Uterus (tissue), 4 donors: ENCODE results near the gene HBP1. TPM values are rescaled to one million over a fixed set of nuclear protein-coding genes. Genes with fewer than 3 reads are reported as not detected.
A peak's percentile ranks its signal among the peaks of the same experiment; 100 is the strongest.

Experiments used
- DNase-seq, 2 donors: peaks; one replicate each; pipeline ENCODE4 v3.0.0-alpha.2; 2019 to 2020
- H3K27ac ChIP-seq, 2 donors: fragments of 200-600 bp; sonication (generic); 1 replicate in 1 of 2; 2 replicates in 1 of 2; pipeline ENCODE4 v1.5.1; 2016 to 2018
- H3K27me3 ChIP-seq, 2 donors: fragments of 200-600 bp; sonication (generic); one replicate each; pipeline ENCODE4 v1.5.1; 2018 to 2019; ENCODE audit warnings: control low read depth in 1 of 2
- H3K36me3 ChIP-seq, 2 donors: fragments of 200-600 bp; sonication (generic); one replicate each; pipeline ENCODE4 v1.5.1; 2019; ENCODE audit warnings: control low read depth in 1 of 2
- H3K4me1 ChIP-seq, 2 donors: fragments of 200-600 bp; sonication (generic); one replicate each; pipeline ENCODE4 v1.5.1; 2018 to 2019; ENCODE audit warnings: control low read depth in 1 of 2
- H3K4me3 ChIP-seq, 2 donors: fragments of 200-600 bp; sonication (generic); 1 replicate in 1 of 2; 2 replicates in 1 of 2; pipeline ENCODE4 v1.5.1; 2018 to 2019; ENCODE audit warnings: mild to moderate bottlenecking in 1 of 2
- H3K9me3 ChIP-seq, 2 donors: fragments of 200-600 bp; sonication (generic); one replicate each; pipeline ENCODE4 v1.5.1; 2019; ENCODE audit warnings: control low read depth in 1 of 2
- POLR2A ChIP-seq, 2 donors: fragments of 450-650 bp; IDR thresholded peaks; one replicate each; pipeline ENCODE4 v1.6.1; 2016; ENCODE audit warnings: antibody characterized with exemption in 2 of 2, mild to moderate bottlenecking in 1 of 2, moderate library complexity in 1 of 2
- intact Hi-C: fragments of 100-400 bp; cut with DNase I; formaldehyde crosslinking; loops from one replicate; pipeline ENCODE4 v1.15.1; 2023; ENCODE audit warnings: low total_unique reads
- total RNA-seq, 4 donors: library from RNA; depleted of rRNA in 3 of 4; stranded (reverse); fragments of >200 nt in 3 of 4; gene quantifications; one replicate each; pipeline versions ENCODE4 v1.1.0 to v1.2.4, GENCODE V29; 2014 to 2023
- TF ChIP-seq, protein P1 (sequence below), 4 experiments: fragments of 200-600 bp in 2 of 4; fragments of 450-650 bp in 2 of 4; sonication (generic) in 2 of 4; IDR thresholded peaks; one replicate each; pipeline ENCODE4 v1.5.1; 2016 to 2019; ENCODE audit warnings: antibody characterized with exemption in 4 of 4, mild to moderate bottlenecking in 2 of 4, moderate library complexity in 1 of 4
- donor health status: DM: yes; HTN: yes; CAD: no.

The HBP1 gene
- total RNA-seq, 4 donors from 2014 or later, result 48.3 to 169 (median 130) TPM

DNA sequence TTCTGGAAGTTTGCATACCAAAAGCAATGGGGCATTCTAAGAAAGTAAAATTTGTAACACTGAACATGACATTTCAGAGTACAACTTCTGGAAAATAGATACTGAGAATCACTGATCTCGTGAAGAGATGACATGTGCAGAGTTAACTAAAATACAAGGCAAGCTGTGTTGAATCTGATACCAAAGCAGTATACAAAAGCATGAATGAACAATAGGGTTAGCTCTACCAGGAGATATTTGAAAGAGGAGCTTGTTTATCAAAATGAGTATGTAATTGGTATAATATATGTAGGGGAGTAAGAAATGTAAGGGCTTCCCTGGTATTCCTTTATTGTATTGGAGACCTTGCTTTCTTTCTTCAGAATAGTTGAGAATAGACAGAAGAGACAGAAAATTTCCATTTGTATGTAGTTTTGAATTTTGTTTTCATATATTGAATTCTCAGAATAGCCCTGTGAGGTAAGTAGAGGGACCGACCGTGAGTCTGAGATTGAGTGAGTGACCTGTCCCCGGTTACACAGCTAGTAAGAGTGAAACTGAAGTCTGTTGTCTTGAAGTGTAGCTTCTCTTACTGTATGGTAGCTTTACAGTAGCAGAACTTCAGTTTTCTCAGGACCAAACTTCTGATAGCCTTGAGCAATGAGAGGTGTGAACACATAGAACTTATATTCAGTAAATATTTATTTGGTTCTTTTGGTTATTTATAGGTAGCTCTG is 5.0 kb downstream of the HBP1 start:
- TF ChIP-seq, protein P1, sequence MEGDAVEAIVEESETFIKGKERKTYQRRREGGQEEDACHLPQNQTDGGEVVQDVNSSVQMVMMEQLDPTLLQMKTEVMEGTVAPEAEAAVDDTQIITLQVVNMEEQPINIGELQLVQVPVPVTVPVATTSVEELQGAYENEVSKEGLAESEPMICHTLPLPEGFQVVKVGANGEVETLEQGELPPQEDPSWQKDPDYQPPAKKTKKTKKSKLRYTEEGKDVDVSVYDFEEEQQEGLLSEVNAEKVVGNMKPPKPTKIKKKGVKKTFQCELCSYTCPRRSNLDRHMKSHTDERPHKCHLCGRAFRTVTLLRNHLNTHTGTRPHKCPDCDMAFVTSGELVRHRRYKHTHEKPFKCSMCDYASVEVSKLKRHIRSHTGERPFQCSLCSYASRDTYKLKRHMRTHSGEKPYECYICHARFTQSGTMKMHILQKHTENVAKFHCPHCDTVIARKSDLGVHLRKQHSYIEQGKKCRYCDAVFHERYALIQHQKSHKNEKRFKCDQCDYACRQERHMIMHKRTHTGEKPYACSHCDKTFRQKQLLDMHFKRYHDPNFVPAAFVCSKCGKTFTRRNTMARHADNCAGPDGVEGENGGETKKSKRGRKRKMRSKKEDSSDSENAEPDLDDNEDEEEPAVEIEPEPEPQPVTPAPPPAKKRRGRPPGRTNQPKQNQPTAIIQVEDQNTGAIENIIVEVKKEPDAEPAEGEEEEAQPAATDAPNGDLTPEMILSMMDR (IDR thresholded peaks at IDR 0.05), result no peak
- no peak for TF ChIP-seq POLR2A (IDR thresholded peaks at IDR 0.05)
- DNase-seq, result no peak
- H3K27ac ChIP-seq, result peak overlapping the region in 1 of 2 donors; percentile 3
- peaks cover 3 to 25% of the 10 kb centered on the region in 2 donors for H3K4me1 ChIP-seq
- no peaks in the 10 kb centered on the region for H3K9me3 ChIP-seq
- no peaks in the 10 kb centered on the region for H3K36me3 ChIP-seq
- intact Hi-C loops, result no loop called here
- no peaks in the 10 kb centered on the region for H3K27me3 ChIP-seq
- no peak overlapping the region for H3K4me3 ChIP-seq

DNA sequence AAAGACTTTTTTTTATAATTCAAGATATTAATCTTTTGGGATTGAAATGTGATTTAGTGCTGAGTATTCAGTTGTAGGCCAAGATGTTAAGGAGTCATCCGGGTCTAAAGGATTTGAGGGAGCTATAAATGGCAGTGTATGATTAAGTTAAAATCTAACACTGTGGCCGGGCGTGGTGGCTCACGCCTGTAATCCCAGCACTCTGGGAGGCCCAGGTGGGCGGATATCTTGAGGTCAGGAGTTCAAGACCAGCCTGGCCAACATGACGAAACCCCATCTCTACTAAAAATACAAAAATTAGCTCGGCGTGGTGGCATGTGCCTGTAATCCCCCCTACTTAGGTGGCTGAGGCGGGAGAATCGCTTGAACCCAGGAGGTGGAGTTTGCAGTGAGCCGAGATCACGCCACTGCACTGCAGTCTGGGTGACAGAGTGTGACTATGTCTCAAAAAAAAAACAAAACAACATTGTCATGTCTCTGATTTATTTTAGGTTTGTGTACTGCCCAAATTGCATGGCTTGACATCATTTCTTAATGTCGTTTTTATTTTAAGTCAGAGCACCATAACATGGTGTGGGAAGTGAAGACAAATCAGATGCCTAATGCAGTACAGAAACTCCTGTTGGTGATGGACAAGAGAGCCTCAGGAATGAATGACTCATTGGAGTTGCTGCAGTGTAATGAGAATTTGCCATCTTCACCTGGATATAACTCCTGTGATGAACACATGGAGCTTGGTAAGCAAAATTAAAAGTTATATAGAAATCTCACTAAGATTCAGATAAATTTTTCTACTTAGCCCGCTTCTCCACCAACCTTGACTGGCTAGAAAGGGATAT is 10.7 kb downstream of the HBP1 start:
- intact Hi-C loops, result no loop called here
- H3K9me3 ChIP-seq, result no peaks in the 10 kb centered on the region
- no peak overlapping the region for H3K27ac ChIP-seq
- DNase-seq, result no peak
- H3K27me3 ChIP-seq, result no peaks in the 10 kb centered on the region
- TF ChIP-seq POLR2A (IDR thresholded peaks at IDR 0.05), result no peak
- TF ChIP-seq, protein P1 (IDR thresholded peaks at IDR 0.05), result no peak
- H3K4me3 ChIP-seq, result no peak overlapping the region
- H3K36me3 ChIP-seq, result no peaks in the 10 kb centered on the region
- H3K4me1 ChIP-seq, result peaks cover 4 to 6% of the 10 kb centered on the region in 2 donors

DNA sequence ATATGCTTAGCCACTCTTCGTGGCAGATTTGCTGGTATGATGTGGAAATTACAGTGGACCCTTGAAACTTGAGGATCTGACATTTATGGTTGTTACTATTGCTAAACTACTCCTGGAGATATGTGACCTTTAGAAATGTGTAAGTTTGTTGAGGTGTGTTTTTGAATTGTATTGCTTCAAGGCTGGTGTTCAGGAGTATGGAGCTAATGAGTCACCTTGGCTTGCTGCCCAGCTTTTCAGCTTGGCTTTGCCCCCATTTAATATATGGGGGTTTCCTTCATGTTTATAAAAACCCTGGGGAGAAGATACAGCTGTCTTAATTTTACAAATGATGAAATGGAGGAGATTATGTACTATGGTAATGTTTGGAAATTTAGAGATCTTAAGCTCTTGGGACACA is 11.6 kb downstream of the HBP1 start:
- peak in 1 of 2 donors; percentile 43 for DNase-seq
- H3K4me3 ChIP-seq, result no peak overlapping the region
- H3K27ac ChIP-seq, result no peak overlapping the region
- H3K27me3 ChIP-seq, result no peaks in the 10 kb centered on the region
- peaks cover 0 to 4% of the 10 kb centered on the region in 2 donors for H3K4me1 ChIP-seq
- intact Hi-C loops, result no loop called here
- no peaks in the 10 kb centered on the region for H3K9me3 ChIP-seq
- TF ChIP-seq, protein P1 (IDR thresholded peaks at IDR 0.05), result no peak
- TF ChIP-seq POLR2A (IDR thresholded peaks at IDR 0.05), result no peak
- H3K36me3 ChIP-seq, result no peaks in the 10 kb centered on the region

DNA sequence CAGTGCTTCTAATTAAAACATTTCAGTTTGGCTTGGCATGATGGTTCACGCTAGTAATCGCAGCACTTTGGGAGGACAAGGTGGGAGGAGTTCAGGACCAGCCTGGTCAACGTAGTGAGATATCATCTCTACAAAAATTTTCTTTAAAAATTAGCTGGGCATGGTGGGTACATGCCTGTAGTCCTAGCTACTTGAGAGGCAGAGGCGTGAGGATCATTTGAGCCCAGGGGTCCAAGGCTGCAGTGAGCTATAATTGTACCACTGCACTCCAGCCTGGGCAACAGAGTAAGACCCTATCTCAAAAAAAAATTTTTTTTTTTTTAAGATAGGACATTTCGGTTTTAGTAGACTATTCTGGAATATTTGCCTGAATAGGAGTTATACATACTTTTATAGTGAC is 12.4 kb downstream of the HBP1 start:
- Histone ChIP-seq H3K4me3 (no peak overlapping the region), H3K27me3 (no peaks in the 10 kb centered on the region), H3K9me3 (no peaks in the 10 kb centered on the region), H3K27ac (no peak overlapping the region), H3K36me3 (no peaks in the 10 kb centered on the region), H3K4me1 (peaks cover 0 to 4% of the 10 kb centered on the region in 2 donors)
- intact Hi-C loops, result no loop called here
- no peak for TF ChIP-seq POLR2A (IDR thresholded peaks at IDR 0.05)
- TF ChIP-seq, protein P1 (IDR thresholded peaks at IDR 0.05), result no peak
- DNase-seq, result no peak

DNA sequence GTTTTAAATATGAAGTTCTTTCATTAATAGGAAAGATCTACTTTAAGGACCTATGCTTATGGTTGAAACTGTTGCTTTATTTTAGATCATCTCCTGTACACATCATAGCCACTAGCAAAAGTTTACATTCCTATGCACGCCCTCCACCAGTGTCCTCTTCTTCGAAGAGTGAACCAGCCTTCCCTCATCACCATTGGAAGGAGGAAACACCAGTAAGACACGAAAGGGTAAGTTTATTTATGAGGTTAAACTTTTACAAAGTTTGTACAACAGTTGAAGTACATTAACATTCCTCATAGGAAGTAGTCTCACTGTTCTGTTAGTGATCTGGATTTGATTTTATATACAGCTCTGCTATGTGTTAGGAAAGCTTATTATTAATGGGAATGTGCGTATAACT is 16.9 kb downstream of the HBP1 start:
- Histone ChIP-seq H3K4me3 (no peak overlapping the region), H3K27me3 (no peaks in the 10 kb centered on the region), H3K27ac (no peak overlapping the region), H3K36me3 (no peaks in the 10 kb centered on the region), H3K4me1 (no peaks in the 10 kb centered on the region), H3K9me3 (no peaks in the 10 kb centered on the region)
- TF ChIP-seq POLR2A (IDR thresholded peaks at IDR 0.05), result no peak
- TF ChIP-seq, protein P1 (IDR thresholded peaks at IDR 0.05), result no peak
- no peak for DNase-seq
- intact Hi-C loops, result no loop called here
